Left forelimb (tissue), 1 donor: ENCODE data around the gene ZNF689.
"Not testable (repeated sequence)": the region's sequence is repeated elsewhere in the genome, so short reads cannot be mapped to it uniquely, and the experiment has no call there.

Experiments used
- DNase-seq: peaks from one replicate; pipeline ENCODE4 v3.0.0-alpha.2; 2018; ENCODE audit warnings: low spot score

The ZNF689 gene

GRCh38 chr16:30600215-30600614 lies 10.0 kb downstream of the ZNF689 start:
- DNase-seq: no peak

GRCh38 chr16:30592871-30593270 lies 17.3 kb downstream of the ZNF689 start:
- no peak for DNase-seq

- not testable (repeated sequence) for DNase-seq
These were observed 19.3 kb downstream of the ZNF689 start for GRCh38 chr16:30590869-30591268.

- DNase-seq: not testable (repeated sequence)
These were observed 20.6 kb downstream of the ZNF689 start for GRCh38 chr16:30589582-30589981.

- no peak for DNase-seq
These were observed 21.5 kb downstream of the ZNF689 start for GRCh38 chr16:30588651-30589050.

GRCh38 chr16:30585400-30586191 lies 24.6 kb downstream of the ZNF689 start, which contains the start of gene ZNF785:
TSS of gene ZNF785 (minus strand) at chr16:30585697. CDS start at chr16:30585611, 86 bp downstream.
- DNase-seq: peak; percentile 96

GRCh38 chr16:30585022-30585399 lies 25.2 kb downstream of the ZNF689 start:
- DNase-seq: no peak

GRCh38 chr16:30582611-30583340 lies 27.4 kb downstream of the ZNF689 start:
- DNase-seq: no peak

- DNase-seq: no peak
These were observed 28.7 kb downstream of the ZNF689 start for GRCh38 chr16:30581457-30581856.

- no peak for DNase-seq
These were observed 35.5 kb downstream of the ZNF689 start for GRCh38 chr16:30574678-30575077.

- DNase-seq: peak; percentile 92
These were observed 38.5 kb downstream of the ZNF689 start, which contains the start of gene ZNF688 for GRCh38 chr16:30571445-30572322. TSS of gene ZNF688 (minus strand) at chr16:30571714. CDS start at chr16:30571629, 85 bp downstream.

- DNase-seq: peak; percentile 74
These were observed 39.3 kb downstream of the ZNF689 start for GRCh38 chr16:30570636-30571444.

- DNase-seq: no peak
These were observed 40.2 kb downstream of the ZNF689 start for GRCh38 chr16:30569746-30570635.

GRCh38 chr16:30569281-30569680 lies 40.9 kb downstream of the ZNF689 start:
- DNase-seq: no peak

GRCh38 chr16:30567991-30568638 lies 42.1 kb downstream of the ZNF689 start:
- no peak for DNase-seq

- DNase-seq: no peak
These were observed 42.8 kb downstream of the ZNF689 start for GRCh38 chr16:30567160-30567990.

GRCh38 chr16:30566531-30566930 lies 43.7 kb downstream of the ZNF689 start:
- no peak for DNase-seq

GRCh38 chr16:30565984-30566383 lies 44.2 kb downstream of the ZNF689 start:
- no peak for DNase-seq

GRCh38 chr16:30565526-30565925 lies 44.7 kb downstream of the ZNF689 start:
- no peak for DNase-seq
